ENCODE measurements around the gene DLK2. TPM values are rescaled to one million over a fixed set of nuclear protein-coding genes. Genes with fewer than 3 reads are reported as not detected.

The DLK2 gene
- total and polyA plus RNA-seq, 2 of the 13 experiments (the other 11 are each of a cell fraction or from before 2014, with no cell fraction given): 1.2 to 3.8 TPM

DNA sequence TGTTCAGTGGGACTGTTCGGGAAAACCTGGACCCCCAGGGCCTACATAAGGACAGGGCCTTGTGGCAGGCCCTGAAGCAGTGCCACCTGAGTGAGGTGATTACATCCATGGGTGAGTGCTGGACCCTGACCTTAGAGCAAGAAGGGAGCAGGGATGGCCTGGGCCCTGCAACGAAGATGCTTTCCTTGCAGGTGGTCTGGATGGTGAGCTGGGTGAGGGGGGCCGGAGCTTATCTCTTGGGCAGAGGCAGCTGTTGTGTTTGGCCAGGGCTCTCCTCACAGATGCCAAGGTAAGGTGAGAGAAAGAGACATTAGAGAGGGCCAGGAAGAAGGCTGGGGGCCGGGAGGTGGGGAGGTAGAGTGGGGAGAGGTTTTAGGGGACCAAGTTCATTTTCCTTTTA is 6.4 kb downstream of the DLK2 start:
- ChIA-PET POLR2A (interaction anchor here (1.7 to 2.6 kb wide), 2 partner anchors 12 to 22 kb away, joined by 4 to 8 read pairs; partner anchors contain the start of gene ABCC10), CTCF (ENCODE audit: low intra/inter-chr PET ratio, low total read pairs) (no interaction called here)
- Histone ChIP-seq H3K9ac (ENCODE audit: insufficient read depth, low read depth, low read length) (no peak overlapping the region), H3K9me3 (ENCODE audit: low read length) (no peaks in the 10 kb centered on the region), H3K36me3 (replicated peaks in 1 of 2; ENCODE audit: control insufficient read depth in 1 of 2, insufficient read depth in 2 of 2, low read length in 2 of 2) (peaks cover 26 to 43% of the 10 kb centered on the region in 2 experiments), H3K27me3 (ENCODE audit: control insufficient read depth in 1 of 2, insufficient read depth in 2 of 2, low read length in 2 of 2) (no peaks in the 10 kb centered on the region), H3K79me2 (ENCODE audit: insufficient read depth, low read length) (no peaks in the 10 kb centered on the region), H3K4me2 (ENCODE audit: low read depth, low read length) (no peak overlapping the region), H3K27ac (ENCODE audit: extremely low read length, insufficient read depth, low read length) (no peak overlapping the region), H2AFZ (ENCODE audit: low read length) (no peak overlapping the region), H3K4me3 (replicated peaks in 1 of 3; ENCODE audit: insufficient read depth in 1 of 3, low read depth in 2 of 3, low read length in 3 of 3) (no peak overlapping the region), H3K4me1 (ENCODE audit: insufficient read depth, low read length) (0 out of 2 replicates have a peak, but pooled peaks cover under 1% of the 10 kb centered on the region), H4K20me1 (ENCODE audit: insufficient read depth, low read length) (no peaks in the 10 kb centered on the region)
- DNase-seq (ENCODE audit: low spot score) (no peak), ATAC-seq (no peak), FAIRE-seq (no peak)
- no TSS peak for BruUV-seq (replicated peaks)
- WGBS (ENCODE audit: low lambda C conversion rate): 95% methylated on average over 4 of the region's 4 CpGs
- TF ChIP-seq EZH2 (conservative IDR thresholded peaks at IDR 0.05; ENCODE audit: low read depth, low read length) (no peak), ZNF451 (CRISPR knock-in tag; IDR thresholded peaks at IDR 0.05) (no peak)
- in situ Hi-C loops (cut with HindIII; ENCODE audit: extremely low pct_ligation_motif_present, low pct_unique_long_range_greater_than_20kb): no loop called here
- intact Hi-C loops (cut with micrococcal nuclease; ENCODE audit: unreplicated experiment): no loop called here

DNA sequence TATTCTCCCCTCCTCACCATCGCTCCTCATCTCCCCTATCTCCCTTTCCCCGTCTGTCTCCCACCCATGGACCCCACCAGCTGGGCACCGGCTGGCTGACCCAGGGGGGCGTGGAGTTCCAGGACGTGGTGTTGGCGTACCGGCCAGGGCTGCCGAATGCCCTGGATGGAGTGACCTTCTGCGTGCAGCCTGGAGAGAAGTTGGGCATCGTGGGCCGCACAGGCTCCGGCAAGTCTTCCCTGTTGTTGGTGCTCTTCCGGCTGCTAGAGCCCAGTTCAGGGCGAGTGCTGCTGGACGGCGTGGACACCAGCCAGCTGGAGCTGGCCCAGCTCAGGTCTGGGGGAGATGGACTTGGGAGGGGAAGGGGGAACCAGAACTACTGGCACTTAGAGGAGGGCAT is 7.7 kb downstream of the DLK2 start:
- intact Hi-C loops (cut with micrococcal nuclease; ENCODE audit: unreplicated experiment) (no loop called here), in situ Hi-C loops (cut with HindIII; ENCODE audit: extremely low pct_ligation_motif_present, low pct_unique_long_range_greater_than_20kb) (no loop called here)
- H3K9ac ChIP-seq (ENCODE audit: insufficient read depth, low read depth, low read length): no peak overlapping the region
- no peak for ATAC-seq
- H3K27me3 ChIP-seq (ENCODE audit: control insufficient read depth in 1 of 2, insufficient read depth in 2 of 2, low read length in 2 of 2): no peaks in the 10 kb centered on the region
- H3K4me2 ChIP-seq (ENCODE audit: low read depth, low read length): no peak overlapping the region
- TF ChIP-seq PAF1 (CRISPR knock-in tag; IDR thresholded peaks at IDR 0.05) (no peak), HNRNPK (IDR thresholded peaks at IDR 0.05; ENCODE audit: low read depth, low read length, poor library complexity, severe bottlenecking) (peak; percentile 34), ZNF619 (CRISPR knock-in tag; IDR thresholded peaks at IDR 0.05) (no peak), AGO2 (optimal IDR thresholded peaks at IDR 0.05; ENCODE audit: low read depth, low read length) (peak; percentile 66)
- H2AFZ ChIP-seq (ENCODE audit: low read length): no peak overlapping the region
- no peak for FAIRE-seq
- H3K4me1 ChIP-seq (ENCODE audit: insufficient read depth, low read length): no peaks in the 10 kb centered on the region
- WGBS (ENCODE audit: low lambda C conversion rate): 99% methylated on average over 16 of the region's 16 CpGs
- no peaks in the 10 kb centered on the region for H3K9me3 ChIP-seq (ENCODE audit: low read length)
- BruUV-seq (replicated peaks): no TSS peak
- ChIA-PET POLR2A (interaction anchor here (1.1 to 2.6 kb wide), 3 partner anchors 9 to 20 kb away, joined by 3 to 8 read pairs (median 4); partner anchors contain the start of gene ABCC10), CTCF (ENCODE audit: low intra/inter-chr PET ratio, low total read pairs) (no interaction called here)
- no peaks in the 10 kb centered on the region for H3K79me2 ChIP-seq (ENCODE audit: insufficient read depth, low read length)
- H4K20me1 ChIP-seq (ENCODE audit: insufficient read depth, low read length): no peaks in the 10 kb centered on the region
- no peak overlapping the region for H3K4me3 ChIP-seq (replicated peaks in 1 of 3; ENCODE audit: insufficient read depth in 1 of 3, low read depth in 2 of 3, low read length in 3 of 3)
- H3K27ac ChIP-seq (ENCODE audit: extremely low read length, insufficient read depth, low read length): no peak overlapping the region
- no peak for DNase-seq (ENCODE audit: low spot score)
- peaks cover 28 to 51% of the 10 kb centered on the region in 2 experiments for H3K36me3 ChIP-seq (replicated peaks in 1 of 2; ENCODE audit: control insufficient read depth in 1 of 2, insufficient read depth in 2 of 2, low read length in 2 of 2)
